HG03571 (cell line): Measurements from ENCODE around the gene PFDN1.

ENCODE experiments used
- ATAC-seq: cut with Tn5 transposase; IDR thresholded peaks from one replicate; pipeline ENCODE4 v1.9.1; 2021; ENCODE audit not compliant: unreplicated experiment

The PFDN1 gene

GRCh38 chr5:140299056-140299455 lies 3.8 kb downstream of the PFDN1 start:
- ATAC-seq = no peak

GRCh38 chr5:140298183-140298601 lies 4.7 kb downstream of the PFDN1 start:
- ATAC-seq = no peak

GRCh38 chr5:140297283-140297682 lies 5.6 kb downstream of the PFDN1 start:
- no peak for ATAC-seq

GRCh38 chr5:140296289-140296688 lies 6.6 kb downstream of the PFDN1 start:
- ATAC-seq = no peak

GRCh38 chr5:140295414-140295813 lies 7.5 kb downstream of the PFDN1 start:
- ATAC-seq = no peak

GRCh38 chr5:140294753-140295152 lies 8.1 kb downstream of the PFDN1 start:
- ATAC-seq = no peak

GRCh38 chr5:140293849-140294100 lies 9.1 kb downstream of the PFDN1 start:
- no peak for ATAC-seq

- no peak for ATAC-seq
Measured at GRCh38 chr5:140293091-140293848, 9.6 kb downstream of the PFDN1 start.

GRCh38 chr5:140292212-140293036 lies 10.5 kb downstream of the PFDN1 start:
- no peak for ATAC-seq

GRCh38 chr5:140287801-140288521 lies 14.9 kb downstream of the PFDN1 start:
- no peak for ATAC-seq

GRCh38 chr5:140286424-140286823 lies 16.5 kb downstream of the PFDN1 start:
- ATAC-seq = no peak

GRCh38 chr5:140284013-140284412 lies 18.9 kb downstream of the PFDN1 start:
- ATAC-seq = no peak

- no peak for ATAC-seq
Measured at GRCh38 chr5:140282266-140282665, 20.6 kb downstream of the PFDN1 start.

- no peak for ATAC-seq
Measured at GRCh38 chr5:140275837-140276236, 27.1 kb downstream of the PFDN1 start.

GRCh38 chr5:140273401-140273877 lies 29.5 kb downstream of the PFDN1 start:
- ATAC-seq = no peak

- no peak for ATAC-seq
Measured at GRCh38 chr5:140270008-140270407, 32.9 kb downstream of the PFDN1 start.

- ATAC-seq = no peak
Measured at GRCh38 chr5:140267559-140268018, 35.3 kb downstream of the PFDN1 start.

- no peak for ATAC-seq
Measured at GRCh38 chr5:140267201-140267540, 35.7 kb downstream of the PFDN1 start.

- no peak for ATAC-seq
Measured at GRCh38 chr5:140266471-140267200, 36.3 kb downstream of the PFDN1 start.

GRCh38 chr5:140265845-140266244 lies 37.1 kb downstream of the PFDN1 start:
- ATAC-seq = no peak

- ATAC-seq = no peak
Measured at GRCh38 chr5:140262839-140263238, 40.1 kb downstream of the PFDN1 start.
